AG09309 (cell line): Measurements from ENCODE around the gene DLG2.

ENCODE experiments used
- DNase-seq: peaks from one replicate; pipeline ENCODE4 v3.0.0-alpha.2; 2010; ENCODE audit warnings: low read depth
- H3K4me3 ChIP-seq: 2 replicates; pipeline ENCODE4 v1.5.1; 2011; ENCODE audit warnings: mild to moderate bottlenecking, low read depth, low read length, moderate library complexity; ENCODE audit not compliant: control insufficient read depth
- TF ChIP-seq, protein P1 (sequence below): IDR thresholded peaks from 2 replicates; pipeline ENCODE4 v1.5.1; 2011; ENCODE audit warnings: mild to moderate bottlenecking, low read depth, low read length, inconsistent platforms; ENCODE audit not compliant: insufficient read depth, control insufficient read depth; ENCODE audit errors: missing control alignments

The DLG2 gene

DNA sequence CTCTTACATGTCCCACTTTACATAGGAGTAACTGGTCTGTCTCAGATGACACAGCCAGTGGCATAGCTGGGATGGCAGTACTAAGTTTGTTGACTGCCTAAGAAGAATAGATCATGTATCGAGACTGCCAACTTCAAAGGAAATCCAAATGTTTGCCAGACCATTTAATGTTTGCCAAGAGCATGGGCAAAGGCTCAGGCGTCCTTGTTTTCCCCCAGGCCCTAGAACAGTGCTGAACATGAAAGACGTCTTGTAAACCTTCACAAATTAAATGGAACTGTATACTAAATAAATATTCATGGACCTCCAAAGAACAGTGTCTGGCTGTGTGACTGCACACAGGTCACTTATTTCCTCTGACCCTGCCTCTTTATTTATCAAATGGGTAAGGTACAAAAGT lies 2106.3 kb downstream of the DLG2 start:
- no peak for DNase-seq
- H3K4me3 ChIP-seq, result no peak overlapping the region
- TF ChIP-seq, protein P1, sequence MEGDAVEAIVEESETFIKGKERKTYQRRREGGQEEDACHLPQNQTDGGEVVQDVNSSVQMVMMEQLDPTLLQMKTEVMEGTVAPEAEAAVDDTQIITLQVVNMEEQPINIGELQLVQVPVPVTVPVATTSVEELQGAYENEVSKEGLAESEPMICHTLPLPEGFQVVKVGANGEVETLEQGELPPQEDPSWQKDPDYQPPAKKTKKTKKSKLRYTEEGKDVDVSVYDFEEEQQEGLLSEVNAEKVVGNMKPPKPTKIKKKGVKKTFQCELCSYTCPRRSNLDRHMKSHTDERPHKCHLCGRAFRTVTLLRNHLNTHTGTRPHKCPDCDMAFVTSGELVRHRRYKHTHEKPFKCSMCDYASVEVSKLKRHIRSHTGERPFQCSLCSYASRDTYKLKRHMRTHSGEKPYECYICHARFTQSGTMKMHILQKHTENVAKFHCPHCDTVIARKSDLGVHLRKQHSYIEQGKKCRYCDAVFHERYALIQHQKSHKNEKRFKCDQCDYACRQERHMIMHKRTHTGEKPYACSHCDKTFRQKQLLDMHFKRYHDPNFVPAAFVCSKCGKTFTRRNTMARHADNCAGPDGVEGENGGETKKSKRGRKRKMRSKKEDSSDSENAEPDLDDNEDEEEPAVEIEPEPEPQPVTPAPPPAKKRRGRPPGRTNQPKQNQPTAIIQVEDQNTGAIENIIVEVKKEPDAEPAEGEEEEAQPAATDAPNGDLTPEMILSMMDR, result no peak

GRCh38 chr11:83511646-83512045 lies 2115.5 kb downstream of the DLG2 start:
- DNase-seq, result no peak
- H3K4me3 ChIP-seq, result no peak overlapping the region
- TF ChIP-seq, protein P1, result no peak

DNA sequence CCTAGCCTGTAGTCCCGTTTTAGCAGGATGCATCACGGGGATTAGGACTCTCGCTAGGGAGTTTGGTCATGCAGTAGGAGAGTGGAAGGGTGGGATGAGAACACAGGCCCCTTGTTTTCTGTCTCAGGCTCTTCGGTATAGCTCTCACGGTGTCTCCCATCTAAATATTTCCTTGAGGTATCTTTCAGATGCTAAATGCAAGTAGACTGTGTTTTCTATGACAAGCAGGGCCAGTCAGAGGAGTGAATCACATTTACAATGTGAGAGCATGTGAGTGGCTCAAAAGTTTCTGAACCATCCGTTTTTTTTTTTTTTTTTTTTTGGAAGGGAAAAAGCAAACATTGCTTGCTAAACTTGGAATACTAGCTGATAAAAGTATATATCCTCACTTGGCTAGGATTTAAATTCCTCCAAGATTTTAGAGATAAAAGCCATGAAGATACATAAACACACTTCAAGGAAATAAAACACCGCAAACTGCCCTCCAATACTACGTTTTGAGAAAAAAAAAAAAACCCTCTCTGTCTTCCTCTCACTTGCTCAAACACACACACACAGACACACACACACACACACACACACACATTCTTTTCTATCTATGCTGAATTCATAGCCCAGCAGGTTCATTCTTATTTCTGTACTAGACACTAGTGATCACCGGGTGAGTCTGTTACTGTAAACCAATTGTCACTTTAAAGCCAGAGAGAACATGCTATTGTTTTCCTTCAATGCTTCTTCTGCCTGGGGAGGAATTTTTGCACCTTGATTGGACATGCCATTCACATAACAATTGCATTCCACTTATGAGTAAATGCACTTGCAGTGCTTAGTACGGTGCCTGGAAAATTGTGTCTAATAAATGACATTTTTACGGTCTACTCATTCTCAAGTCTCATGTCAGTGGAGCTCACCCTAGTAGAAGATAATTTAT lies 2116.3 kb downstream of the DLG2 start:
- TF ChIP-seq, protein P1, result no peak
- H3K4me3 ChIP-seq, result no peak overlapping the region
- no peak for DNase-seq

DNA sequence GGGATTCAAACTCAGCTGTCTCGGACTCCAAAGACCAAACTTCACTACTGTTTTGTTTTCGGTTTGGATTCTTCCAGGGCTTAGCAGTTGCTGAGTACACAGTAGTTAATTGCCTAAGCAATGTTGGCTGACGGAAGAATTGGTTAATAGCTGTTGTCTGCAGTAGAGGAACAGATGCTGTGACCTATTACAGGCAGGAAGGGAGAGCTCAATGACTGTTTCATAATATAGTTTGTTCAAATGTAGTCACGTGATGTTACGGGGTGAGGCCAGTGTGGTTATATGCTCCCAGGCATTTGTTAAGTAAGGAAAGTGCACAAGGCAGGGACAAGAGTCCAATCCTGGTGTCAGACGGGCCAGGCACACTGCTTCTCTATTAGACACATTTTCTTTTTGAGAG lies 2118.3 kb downstream of the DLG2 start:
- no peak for DNase-seq
- H3K4me3 ChIP-seq, result no peak overlapping the region
- TF ChIP-seq, protein P1, result no peak

DNA sequence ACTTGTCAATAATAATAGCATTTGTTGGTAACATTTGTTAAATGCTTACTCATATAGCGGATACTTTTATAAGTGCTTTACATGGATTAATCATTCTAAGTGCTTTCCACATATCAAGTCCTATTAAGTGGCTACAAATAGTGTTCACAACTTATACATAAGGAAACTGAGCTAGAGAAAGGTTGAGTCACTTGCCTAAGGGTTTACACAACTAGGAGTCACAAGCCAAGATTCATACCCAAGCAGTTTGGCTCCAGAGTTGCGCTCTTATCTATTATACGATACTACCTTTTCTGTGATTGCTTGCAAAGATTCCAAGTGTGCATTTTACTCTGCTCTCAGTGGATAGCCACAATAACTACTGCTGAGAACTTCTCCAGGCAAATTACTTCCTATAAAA lies 2125.1 kb downstream of the DLG2 start:
- TF ChIP-seq, protein P1, result no peak
- no peak for DNase-seq
- H3K4me3 ChIP-seq, result no peak overlapping the region

- TF ChIP-seq, protein P1, result no peak
- DNase-seq, result no peak
- no peak overlapping the region for H3K4me3 ChIP-seq
Observed at GRCh38 chr11:83493917-83494316, 2133.2 kb downstream of the DLG2 start.
